B cell (primary cell): ENCODE measurements around the gene DUSP1.

Experiments
- CTCF ChIP-seq: fragments of 200-600 bp; IDR thresholded peaks from one replicate; pipeline ENCODE4 v1.8.0; 2022; ENCODE audit warnings: antibody characterized with exemption, mild to moderate bottlenecking
- EZH2 ChIP-seq: IDR thresholded peaks from 2 replicates; pipeline ENCODE4 v1.6.1; 2012; ENCODE audit warnings: borderline replicate concordance, low read depth, mild to moderate bottlenecking, moderate library complexity, low read length; ENCODE audit not compliant: insufficient read depth, poor library complexity, severe bottlenecking

- TF ChIP-seq CTCF = no peak
- no peak for TF ChIP-seq EZH2
These were observed 12.2 kb downstream of the DUSP1 start for GRCh38 chr5:172758834-172759149.
